Stimulated activated naive B cell treated with anti-CD40 and anti-IgM and Interleukin-4, amounts not matched to agents 10 μg/mL and 1 μg/mL and 100 μg/mL, for 72 hours (primary cell): ENCODE results near the gene DES.

Experiments used
- ATAC-seq, 2 donors: fragments of 150-1000 bp; cut with Tn5 transposase; replicated peaks; 2 replicates each; pipeline ENCODE4 v1.10.0; 2021; ENCODE audit warnings: moderate library complexity in 1 of 2
- DNase-seq: peaks from one replicate; pipeline ENCODE4 v3.0.0; 2021
- H3K27ac Mint-ChIP-seq: one replicate; pipeline ENCODE4 v1.8.0; 2022; ENCODE audit warnings: mild to moderate bottlenecking, mixed read lengths
- H3K27me3 Mint-ChIP-seq, 2 donors: one replicate each; pipeline ENCODE4 v1.8.0; 2022; ENCODE audit warnings: mixed read lengths in 2 of 2
- H3K36me3 Mint-ChIP-seq, 2 donors: one replicate each; pipeline ENCODE4 v1.8.0; 2022; ENCODE audit warnings: mixed read lengths in 2 of 2, mild to moderate bottlenecking in 1 of 2
- H3K4me1 Mint-ChIP-seq, 2 donors: one replicate each; pipeline ENCODE4 v1.8.0; 2022; ENCODE audit warnings: mixed read lengths in 2 of 2, mild to moderate bottlenecking in 1 of 2
- H3K4me3 Mint-ChIP-seq, 2 donors: one replicate each; pipeline ENCODE4 v1.8.0; 2022; ENCODE audit warnings: mild to moderate bottlenecking in 2 of 2, mixed read lengths in 2 of 2, moderate library complexity in 1 of 2
- H3K9me3 Mint-ChIP-seq, 2 donors: one replicate each; pipeline ENCODE4 v1.8.0; 2022; ENCODE audit warnings: mixed read lengths in 2 of 2, mild to moderate bottlenecking in 1 of 2

Gene DES

GRCh38 chr2:219444566-219445091, 26.5 kb downstream of the DES start:
- Mint-ChIP-seq H3K27ac (no peak overlapping the region), H3K27me3 (peaks cover 73 to 79% of the 10 kb centered on the region in 2 donors), H3K4me1 (peaks cover 19 to 21% of the 10 kb centered on the region in 2 donors), H3K9me3 (no peaks in the 10 kb centered on the region), H3K4me3 (no peak overlapping the region), H3K36me3 (no peaks in the 10 kb centered on the region)
- ATAC-seq (no peak), DNase-seq (no peak)

- no peak overlapping the region for H3K4me3 Mint-ChIP-seq
- DNase-seq = no peak
- H3K9me3 Mint-ChIP-seq = no peaks in the 10 kb centered on the region
- no peak overlapping the region for H3K27ac Mint-ChIP-seq
- H3K27me3 Mint-ChIP-seq = peaks cover 79 to 85% of the 10 kb centered on the region in 2 donors
- H3K4me1 Mint-ChIP-seq = peaks cover 21% of the 10 kb centered on the region in 2 donors
- H3K36me3 Mint-ChIP-seq = no peaks in the 10 kb centered on the region
- ATAC-seq = no peak
Measured at GRCh38 chr2:219445220-219445640, 27.1 kb downstream of the DES start.

- DNase-seq (no peak), ATAC-seq (peak; percentile 39 to 51)
- peaks cover 81 to 88% of the 10 kb centered on the region in 2 donors for H3K27me3 Mint-ChIP-seq
- H3K4me3 Mint-ChIP-seq = no peak overlapping the region
- no peak overlapping the region for H3K27ac Mint-ChIP-seq
- no peaks in the 10 kb centered on the region for H3K9me3 Mint-ChIP-seq
- H3K4me1 Mint-ChIP-seq = peaks cover 17 to 18% of the 10 kb centered on the region in 2 donors
- no peaks in the 10 kb centered on the region for H3K36me3 Mint-ChIP-seq
Measured at GRCh38 chr2:219446101-219446504, 27.9 kb downstream of the DES start.

- no peak for DNase-seq
- H3K36me3 Mint-ChIP-seq = no peaks in the 10 kb centered on the region
- H3K4me1 Mint-ChIP-seq = peaks cover 11 to 13% of the 10 kb centered on the region in 2 donors
- no peak overlapping the region for H3K27ac Mint-ChIP-seq
- H3K9me3 Mint-ChIP-seq = no peaks in the 10 kb centered on the region
- H3K4me3 Mint-ChIP-seq = no peak overlapping the region
- peaks cover 82 to 89% of the 10 kb centered on the region in 2 donors for H3K27me3 Mint-ChIP-seq
- ATAC-seq = no peak
Measured at GRCh38 chr2:219446689-219447088, 28.5 kb downstream of the DES start.

- no peaks in the 10 kb centered on the region for H3K36me3 Mint-ChIP-seq
- H3K27me3 Mint-ChIP-seq = peaks cover 83 to 93% of the 10 kb centered on the region in 2 donors
- no peak overlapping the region for H3K4me3 Mint-ChIP-seq
- ATAC-seq (no peak), DNase-seq (no peak)
- no peaks in the 10 kb centered on the region for H3K9me3 Mint-ChIP-seq
- H3K27ac Mint-ChIP-seq = no peak overlapping the region
- peaks cover 9% of the 10 kb centered on the region in 2 donors for H3K4me1 Mint-ChIP-seq
Measured at GRCh38 chr2:219447242-219448098, 29.3 kb downstream of the DES start.

- H3K27me3 Mint-ChIP-seq = peaks cover 81 to 93% of the 10 kb centered on the region in 2 donors
- H3K9me3 Mint-ChIP-seq = no peaks in the 10 kb centered on the region
- ATAC-seq = peak in 1 of 2 donors; percentile 18
- H3K4me1 Mint-ChIP-seq = peaks cover under 1 to 4% of the 10 kb centered on the region in 2 donors
- no peak for DNase-seq
- no peak overlapping the region for H3K27ac Mint-ChIP-seq
- no peaks in the 10 kb centered on the region for H3K36me3 Mint-ChIP-seq
- H3K4me3 Mint-ChIP-seq = peak overlapping the region in 1 of 2 donors; percentile 32
Measured at GRCh38 chr2:219448099-219448775, 30.1 kb downstream of the DES start.

GRCh38 chr2:219448776-219449341, 30.7 kb downstream of the DES start:
- no peaks in the 10 kb centered on the region for H3K36me3 Mint-ChIP-seq
- DNase-seq = no peak
- peaks cover 78 to 91% of the 10 kb centered on the region in 2 donors for H3K27me3 Mint-ChIP-seq
- H3K4me1 Mint-ChIP-seq = peaks cover 0 to 4% of the 10 kb centered on the region in 2 donors
- no peaks in the 10 kb centered on the region for H3K9me3 Mint-ChIP-seq
- H3K27ac Mint-ChIP-seq = no peak overlapping the region
- peak overlapping the region in 1 of 2 donors; percentile 32 for H3K4me3 Mint-ChIP-seq
- ATAC-seq = peak in 1 of 2 donors; percentile 24

- peaks cover 71 to 83% of the 10 kb centered on the region in 2 donors for H3K27me3 Mint-ChIP-seq
- no peak overlapping the region for H3K27ac Mint-ChIP-seq
- no peaks in the 10 kb centered on the region for H3K36me3 Mint-ChIP-seq
- ATAC-seq (no peak), DNase-seq (no peak)
- no peak overlapping the region for H3K4me3 Mint-ChIP-seq
- no peaks in the 10 kb centered on the region for H3K9me3 Mint-ChIP-seq
- H3K4me1 Mint-ChIP-seq = peaks cover 0 to 4% of the 10 kb centered on the region in 2 donors
Measured at GRCh38 chr2:219449609-219450008, 31.4 kb downstream of the DES start.

- Mint-ChIP-seq H3K27ac (no peak overlapping the region), H3K4me3 (no peak overlapping the region), H3K9me3 (no peaks in the 10 kb centered on the region), H3K4me1 (peaks cover 0 to 5% of the 10 kb centered on the region in 2 donors), H3K36me3 (no peaks in the 10 kb centered on the region), H3K27me3 (peaks cover 56 to 65% of the 10 kb centered on the region in 2 donors)
- ATAC-seq (no peak), DNase-seq (no peak)
Measured at GRCh38 chr2:219451661-219452360, 33.6 kb downstream of the DES start.

- no peak overlapping the region for H3K27ac Mint-ChIP-seq
- DNase-seq (no peak), ATAC-seq (no peak)
- no peaks in the 10 kb centered on the region for H3K9me3 Mint-ChIP-seq
- no peaks in the 10 kb centered on the region for H3K36me3 Mint-ChIP-seq
- peaks cover 0 to 5% of the 10 kb centered on the region in 2 donors for H3K4me1 Mint-ChIP-seq
- peaks cover 48 to 57% of the 10 kb centered on the region in 2 donors for H3K27me3 Mint-ChIP-seq
- no peak overlapping the region for H3K4me3 Mint-ChIP-seq
Measured at GRCh38 chr2:219452361-219453317, 34.5 kb downstream of the DES start.

- no peak for DNase-seq
- ATAC-seq = no peak
- Mint-ChIP-seq H3K4me3 (no peak overlapping the region), H3K4me1 (peaks cover 0 to 5% of the 10 kb centered on the region in 2 donors), H3K36me3 (no peaks in the 10 kb centered on the region), H3K27me3 (peaks cover 44 to 50% of the 10 kb centered on the region in 2 donors), H3K27ac (no peak overlapping the region), H3K9me3 (no peaks in the 10 kb centered on the region)
Measured at GRCh38 chr2:219453671-219454590, 35.8 kb downstream of the DES start.

- Mint-ChIP-seq H3K4me3 (no peak overlapping the region), H3K9me3 (no peaks in the 10 kb centered on the region), H3K36me3 (no peaks in the 10 kb centered on the region), H3K27me3 (peaks cover 28 to 41% of the 10 kb centered on the region in 2 donors), H3K4me1 (peaks cover 0 to 3% of the 10 kb centered on the region in 2 donors), H3K27ac (no peak overlapping the region)
- peak; percentile 32 to 40 for ATAC-seq
- DNase-seq = no peak
Measured at GRCh38 chr2:219455581-219455980, 37.4 kb downstream of the DES start.
